GM19193 (cell line): ENCODE data around the gene ABCB11.
A peak's percentile ranks its signal among the peaks of the same experiment; 100 is the strongest.

Experiments used
- POLR2A ChIP-seq: IDR thresholded peaks from 4 replicates; pipeline ENCODE4 v1.6.1; 2011; ENCODE audit not compliant: insufficient read depth, insufficient read length; ENCODE audit errors: extremely low read depth

The ABCB11 gene

DNA sequence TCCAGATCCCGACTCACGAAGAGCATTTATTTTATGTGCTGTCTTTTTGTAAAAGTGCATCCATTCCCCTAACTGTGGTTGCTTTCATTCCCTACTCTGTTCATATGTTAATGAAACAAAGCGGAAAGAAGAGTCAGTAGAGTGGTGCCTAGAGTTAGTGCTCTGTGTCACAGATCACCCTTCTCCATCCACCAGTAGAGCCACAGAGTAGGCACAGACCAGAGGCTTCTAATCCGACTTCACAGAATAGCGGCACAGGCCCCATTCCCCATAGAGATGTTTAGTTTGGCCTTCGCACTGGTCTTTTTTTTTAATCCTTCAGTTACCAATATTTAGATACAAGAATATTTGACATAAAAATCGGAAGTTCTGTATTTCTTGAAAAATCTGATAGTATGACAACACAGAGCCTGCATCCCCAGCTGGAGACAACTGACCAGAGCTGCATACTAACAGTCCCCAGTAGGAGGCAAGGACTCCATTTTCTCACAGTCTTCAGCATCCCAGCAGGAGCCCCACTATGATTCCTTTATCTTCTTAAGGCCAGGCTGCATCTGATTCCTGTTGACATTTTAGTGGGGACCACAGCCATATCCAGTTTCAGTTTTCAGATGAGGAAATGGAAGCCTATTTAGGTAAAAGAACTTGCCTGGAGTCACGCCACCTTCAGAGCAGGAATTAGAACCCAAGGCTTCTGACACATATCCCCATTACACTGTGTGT, 123.0 kb downstream of the ABCB11 start:
- no peak for TF ChIP-seq POLR2A

DNA sequence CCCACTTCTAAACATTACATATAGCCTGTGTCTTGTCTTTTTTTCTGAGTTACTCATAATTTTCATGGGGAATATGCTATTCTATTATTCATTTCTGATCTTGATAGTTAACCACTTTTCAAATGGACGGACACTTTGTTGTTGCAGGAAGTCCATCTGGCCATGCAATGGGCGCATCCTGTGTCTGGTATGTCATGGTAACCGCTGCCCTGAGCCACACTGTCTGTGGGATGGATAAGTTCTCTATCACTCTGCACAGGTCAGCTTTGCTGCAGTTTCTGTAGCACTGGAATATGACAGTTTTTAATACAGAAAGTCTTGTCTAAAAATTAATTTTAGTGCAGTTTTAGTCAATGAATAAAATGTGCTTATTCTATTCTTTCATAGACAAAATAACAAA, 126.8 kb downstream of the ABCB11 start:
- TF ChIP-seq POLR2A: no peak

DNA sequence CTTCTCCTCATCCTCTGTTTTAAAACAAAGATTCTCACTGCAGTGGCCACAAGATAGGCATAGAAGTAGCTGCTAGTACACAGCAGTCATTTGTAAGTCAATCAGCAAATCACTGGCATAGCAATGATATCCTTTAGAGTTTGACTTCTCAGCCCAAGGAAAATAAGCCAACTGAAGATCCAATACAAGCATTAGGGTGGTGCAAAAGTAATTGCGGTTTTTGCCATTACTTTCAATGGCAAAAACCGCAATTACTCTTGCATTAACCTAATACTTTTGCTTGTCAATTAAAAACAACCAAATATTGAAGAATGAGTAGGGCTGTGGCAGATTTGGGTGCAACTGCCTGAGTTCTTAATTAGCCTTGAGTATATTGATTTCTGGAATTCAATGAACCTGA, 127.2 kb downstream of the ABCB11 start:
- TF ChIP-seq POLR2A: no peak

DNA sequence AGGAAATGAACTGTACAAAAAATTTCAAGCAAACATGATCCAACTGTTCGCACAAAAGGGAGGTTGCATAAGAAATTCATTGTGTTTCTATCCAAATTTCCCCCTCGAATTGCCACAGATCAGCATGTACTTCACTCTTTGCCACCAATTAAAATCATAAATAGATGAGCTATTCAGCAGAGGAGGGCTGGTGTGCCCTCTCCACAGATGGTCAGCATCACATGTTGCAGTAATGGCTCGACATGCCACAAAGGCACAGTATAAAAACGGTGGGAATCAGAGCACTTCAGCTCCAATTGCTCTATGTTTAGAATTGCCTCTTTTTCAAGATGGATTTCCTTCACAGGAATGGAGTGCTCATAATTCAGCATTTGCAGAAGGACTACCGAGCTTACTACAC, 130.1 kb downstream of the ABCB11 start, which contains the start of gene G6PC2:
G6PC2 (plus strand) TSS at position 289 of the 400 bp plus-strand sequence; CDS start at position 330, 41 bp downstream.
- no peak for TF ChIP-seq POLR2A

DNA sequence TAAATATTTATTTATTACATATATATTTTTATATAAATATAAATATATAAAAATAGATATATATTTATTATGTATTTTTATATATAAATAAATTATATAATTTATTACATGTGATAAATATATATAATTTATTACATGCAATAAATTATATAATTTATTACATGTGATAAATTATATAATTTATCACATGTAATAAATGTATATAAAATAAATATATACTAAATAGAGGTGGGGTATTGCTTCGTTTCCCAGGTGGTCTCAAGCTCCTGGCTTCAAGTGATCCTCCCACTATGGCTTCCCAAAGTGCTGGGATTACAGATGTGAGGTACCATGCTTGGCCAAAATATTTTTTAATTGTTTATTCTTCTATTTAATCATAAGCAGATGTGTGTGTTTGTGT, 133.7 kb downstream of the ABCB11 start:
- no peak for TF ChIP-seq POLR2A

DNA sequence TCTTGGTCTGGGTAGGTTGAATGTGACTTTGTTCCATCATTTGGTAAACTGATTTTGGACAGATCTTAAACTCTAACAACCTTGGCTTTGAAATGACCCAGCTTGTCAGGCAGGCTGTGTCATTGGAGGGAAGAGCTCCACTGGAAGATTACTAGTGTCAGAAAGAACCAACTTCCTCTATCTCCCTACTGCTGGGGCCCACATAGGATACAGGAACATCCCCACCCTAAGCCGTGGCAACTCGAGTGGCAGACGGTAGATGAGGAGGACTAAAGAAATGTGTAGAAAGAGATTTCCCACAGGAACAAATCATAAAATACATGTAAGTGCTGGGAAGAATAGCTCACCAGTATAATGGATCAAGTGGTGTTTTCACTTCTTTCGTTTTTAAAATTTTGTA, 134.3 kb downstream of the ABCB11 start:
- no peak for TF ChIP-seq POLR2A

DNA sequence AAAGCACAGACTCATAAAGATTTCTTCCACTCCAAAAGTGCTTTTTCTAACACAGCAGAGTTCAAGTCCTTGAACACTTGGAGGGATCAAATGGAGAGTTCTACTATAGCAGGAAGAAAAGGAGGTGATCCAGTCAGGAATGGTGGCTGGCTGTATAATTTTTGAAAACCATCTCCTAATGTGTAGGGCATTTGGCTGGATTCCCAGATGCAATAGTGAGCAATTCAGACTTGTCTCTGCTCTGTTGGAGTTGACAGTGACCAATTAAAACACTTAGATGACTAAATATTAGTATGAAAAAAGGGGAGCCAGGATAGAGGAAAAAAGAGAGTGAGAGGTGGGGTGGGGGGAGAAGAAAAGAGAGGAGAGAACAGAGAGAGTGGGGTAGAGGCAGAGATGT, 135.4 kb downstream of the ABCB11 start:
- TF ChIP-seq POLR2A: no peak

DNA sequence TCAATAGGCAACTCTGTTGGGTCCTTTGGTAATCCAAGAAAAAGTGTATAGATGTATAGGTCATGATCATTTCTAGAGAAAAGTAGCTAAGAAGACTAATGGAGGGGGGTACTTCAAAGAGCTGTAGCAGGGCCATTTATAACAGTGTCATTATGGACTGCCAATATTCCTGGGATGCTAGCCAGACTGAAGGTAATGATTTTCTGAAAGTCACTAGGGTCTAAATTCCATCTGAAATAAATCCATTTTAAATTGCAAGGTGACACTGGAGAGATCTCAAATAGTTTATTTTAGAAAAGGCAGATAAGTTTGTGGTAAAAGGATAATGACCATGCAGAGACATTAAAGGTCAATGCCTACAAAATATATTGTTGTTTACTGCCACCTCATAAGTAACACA, 136.4 kb downstream of the ABCB11 start:
- no peak for TF ChIP-seq POLR2A

DNA sequence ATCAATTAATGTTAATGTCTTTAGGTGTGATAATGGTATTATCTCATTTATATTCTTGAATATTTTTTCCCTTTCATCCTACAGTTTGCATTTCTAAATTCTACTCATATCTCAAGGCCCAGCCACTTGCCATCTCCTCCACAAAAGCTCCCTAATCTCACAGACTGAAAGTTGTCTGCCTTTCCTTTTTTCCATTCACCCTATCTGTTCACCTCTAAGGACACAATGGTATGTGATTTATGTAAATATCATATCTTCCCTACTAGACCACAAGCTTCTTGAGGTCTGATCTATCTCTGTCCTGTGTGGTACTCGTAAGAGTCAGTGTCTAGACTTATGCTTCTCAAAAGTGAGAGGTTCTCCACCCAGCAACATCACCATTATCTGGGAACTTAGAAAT, 137.0 kb downstream of the ABCB11 start:
- no peak for TF ChIP-seq POLR2A

DNA sequence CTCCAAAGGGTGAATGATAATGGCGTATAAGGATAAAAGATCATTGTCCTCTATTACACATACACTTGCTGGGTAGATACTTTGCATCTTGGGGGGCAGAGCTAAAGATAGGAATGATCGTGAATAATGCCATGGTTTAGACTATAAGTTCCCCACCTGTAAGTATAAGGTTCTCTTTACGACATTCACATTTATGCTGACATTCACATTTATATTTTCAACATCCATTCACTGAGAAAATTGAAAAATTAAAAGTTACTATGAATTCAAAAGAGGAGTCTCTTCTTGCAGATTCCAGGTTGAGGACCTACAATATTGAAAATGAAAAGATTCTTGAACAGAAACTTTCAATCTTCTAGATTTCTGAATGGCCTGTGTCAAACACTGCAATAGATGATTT, 138.8 kb downstream of the ABCB11 start:
- no peak for TF ChIP-seq POLR2A

DNA sequence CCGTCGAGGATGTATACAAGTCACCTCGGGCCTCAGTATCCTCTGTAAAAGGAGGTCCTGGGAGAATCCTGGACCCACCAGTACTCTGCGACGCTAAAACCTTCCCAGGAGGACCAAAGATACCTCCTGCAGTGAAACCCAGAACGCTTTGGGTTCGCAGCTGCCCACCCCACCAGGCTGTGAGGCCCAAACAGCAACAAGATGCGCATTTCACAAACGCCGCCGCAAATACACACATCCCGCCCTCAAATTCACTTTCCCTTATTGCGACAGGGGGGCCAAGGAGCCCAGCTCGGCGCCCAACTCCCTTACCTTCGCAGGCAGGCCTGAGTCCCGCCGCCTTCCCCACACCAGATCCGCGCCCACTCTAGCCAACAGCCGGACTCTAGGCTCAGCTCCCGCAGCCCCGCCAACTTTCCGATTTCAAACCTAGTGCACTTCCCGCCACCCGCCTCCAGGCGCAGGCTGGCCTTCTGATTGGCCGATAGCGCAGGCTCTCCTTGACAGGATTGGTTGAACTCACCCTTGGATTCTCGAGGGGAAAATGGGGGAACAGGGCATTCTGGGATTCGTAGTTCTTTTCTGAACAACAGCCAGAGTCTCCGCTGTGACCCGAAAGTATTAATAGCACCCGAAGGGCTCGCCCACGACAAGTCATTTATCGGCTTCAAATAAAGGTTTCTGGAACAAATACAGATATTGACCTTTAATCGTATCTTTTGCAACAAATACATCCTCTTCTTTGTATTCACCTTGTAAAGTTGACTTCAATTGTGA, 140.9 kb downstream of the ABCB11 start, which contains the start of gene SPC25:
SPC25 (minus strand) TSS at position 425 of the 777 bp plus-strand sequence. CDS start 911 bp downstream, outside the sequence.
- TF ChIP-seq POLR2A: peak; percentile 58

DNA sequence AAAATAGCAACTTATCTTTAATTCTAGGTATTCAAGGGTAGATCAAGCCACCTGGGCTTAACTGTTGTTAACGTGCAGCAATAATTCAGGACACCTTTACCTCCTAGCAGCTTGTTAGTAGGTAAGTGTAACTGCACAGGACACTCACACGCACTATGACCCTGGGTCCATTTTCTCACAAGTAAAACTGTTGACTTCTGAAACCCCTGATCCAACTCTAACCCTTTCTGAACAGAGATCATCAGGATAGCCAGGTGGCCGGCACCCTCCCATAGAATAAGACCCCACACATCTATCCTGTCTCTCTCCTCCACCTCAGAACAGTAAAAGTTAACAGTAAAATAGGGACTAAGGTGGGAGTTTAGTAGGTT, 141.5 kb downstream of the ABCB11 start:
- no peak for TF ChIP-seq POLR2A

DNA sequence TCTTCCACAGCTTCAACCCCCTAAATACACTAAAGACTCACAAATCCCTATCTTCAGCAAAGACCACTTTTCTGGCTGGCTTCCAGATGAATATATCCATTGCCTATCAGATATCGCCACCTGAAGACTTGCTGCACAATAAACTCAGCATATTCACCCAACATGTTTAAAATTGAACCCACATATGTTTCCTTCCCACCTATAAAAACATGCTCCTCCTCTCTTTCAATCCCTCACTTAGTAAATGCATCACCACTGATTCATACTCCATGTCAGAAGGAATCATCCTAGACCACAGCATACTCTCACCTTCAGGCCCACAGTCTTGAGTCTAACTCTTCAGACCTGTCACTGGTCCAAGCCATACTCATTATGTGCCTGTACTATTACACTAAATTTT, 146.1 kb downstream of the ABCB11 start:
- TF ChIP-seq POLR2A: no peak

DNA sequence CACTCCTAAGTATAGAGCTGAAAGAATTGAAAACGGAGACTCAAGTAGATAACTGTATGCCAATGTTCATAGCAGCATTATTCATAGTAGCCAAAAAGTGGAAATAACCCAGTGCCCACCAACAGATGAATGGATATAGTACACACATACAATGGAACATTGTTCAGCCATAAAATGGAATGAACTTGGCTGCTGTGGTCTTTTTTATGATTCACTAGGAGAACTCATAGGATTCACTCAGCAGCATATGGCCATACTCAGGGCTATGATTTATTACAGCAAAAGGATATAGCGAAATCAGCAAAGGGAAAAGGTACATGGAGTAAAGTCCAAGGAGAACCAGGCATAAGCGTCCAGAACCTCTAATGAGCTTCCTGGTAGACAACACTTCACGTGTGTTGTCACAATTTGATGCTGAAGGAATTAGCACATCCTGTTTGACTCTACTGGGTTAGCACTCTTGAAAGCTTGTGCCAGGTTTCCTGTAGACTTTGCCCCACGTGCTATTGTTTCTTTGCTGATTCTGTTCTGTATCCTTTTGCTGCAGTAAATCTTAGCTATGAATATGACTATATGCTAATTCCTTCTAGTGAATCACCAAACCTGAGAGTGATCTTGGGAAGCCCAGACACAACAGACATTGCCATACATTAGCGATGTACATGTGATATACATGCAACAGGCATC, 156.6 kb downstream of the ABCB11 start:
- TF ChIP-seq POLR2A: no peak
